Left cardiac atrium (tissue), 4 donors: Measurements from ENCODE around the gene CDH13. TPM values are rescaled to one million over a fixed set of nuclear protein-coding genes. Genes with fewer than 3 reads are reported as not detected.
"Not testable (repeated sequence)": the region's sequence is repeated elsewhere in the genome, so short reads cannot be mapped to it uniquely, and the experiment has no call there.

ENCODE experiments used
- ATAC-seq, 2 donors: fragments of 200-7000 bp; cut with Tn5 transposase; one replicate each; pipeline ENCODE4 v1.9.1; 2020; ENCODE audit warnings: mild to moderate bottlenecking in 2 of 2, moderate library complexity in 2 of 2
- DNase-seq: peaks from one replicate; pipeline ENCODE4 v3.0.0-alpha.2; 2020
- intact Hi-C, 2 donors: fragments of 100-400 bp; cut with DNase I; formaldehyde crosslinking; loops; one replicate each; pipeline versions ENCODE4 v1.14.1 to v1.15.1; 2022 to 2023
- total RNA-seq, 2 donors: library from RNA; stranded (reverse); fragmentation: NEBNext Ultra II Directional; extraction: Animal tissue kit (Norgen Biotek cat#: 25700); gene quantifications; one replicate each; pipeline ENCODE4 v1.2.1, GENCODE V29; 2021
- donor health status: DM: no; HTN: yes; CAD: no.
- donor health status: DM: no; HTN: yes; CAD: no; lungs with severe emphysema.
- donor health status: DM: yes; HTN: yes; CAD: no.
- donor health status: Dilated cardiomyopathy.

CDH13 gene
- total RNA-seq, 2 donors from 2014 or later = 68.6 to 100 TPM

DNA sequence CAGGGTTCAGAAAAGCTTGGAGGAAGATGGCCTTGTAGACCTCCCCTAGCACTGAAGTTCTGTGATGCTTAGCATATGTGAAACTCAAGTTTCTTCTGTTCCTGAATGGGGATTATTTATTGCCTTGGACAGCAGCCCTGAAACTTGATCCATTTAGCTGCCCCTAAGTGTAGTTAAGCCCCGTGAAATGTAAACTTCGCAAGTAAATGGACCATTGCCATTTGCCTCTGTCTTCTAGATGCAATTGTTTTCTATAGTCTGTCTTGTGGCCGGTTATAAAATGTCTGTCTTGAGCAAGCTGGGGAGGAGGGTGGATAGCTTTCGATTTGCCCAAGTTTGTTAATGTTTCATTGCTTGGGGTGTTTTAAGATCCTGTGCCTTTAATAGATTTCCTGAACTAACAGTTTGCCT, 261.8 kb downstream of the CDH13 start:
- no peak for DNase-seq
- intact Hi-C loops = no loop called here
- no peak for ATAC-seq

DNA sequence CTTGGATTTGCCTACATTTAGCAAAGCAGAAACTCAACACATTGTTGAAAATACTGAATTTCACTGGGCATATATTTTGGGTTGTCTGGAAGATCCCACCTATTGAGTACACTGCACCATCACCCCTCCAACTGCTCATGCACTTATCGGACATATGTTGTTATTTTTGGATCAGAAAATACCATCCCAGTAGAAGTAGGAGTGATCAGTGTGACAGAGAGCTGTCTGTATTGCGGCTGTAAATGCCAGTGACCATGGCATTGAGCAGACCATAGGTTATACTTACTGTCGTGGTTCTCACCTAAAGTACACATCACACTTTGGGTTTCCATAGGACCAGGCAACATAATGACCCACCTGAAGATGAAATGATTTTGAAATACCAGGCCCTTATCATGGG, 264.7 kb downstream of the CDH13 start:
- no peak for ATAC-seq
- DNase-seq = no peak
- intact Hi-C loops = no loop called here

DNA sequence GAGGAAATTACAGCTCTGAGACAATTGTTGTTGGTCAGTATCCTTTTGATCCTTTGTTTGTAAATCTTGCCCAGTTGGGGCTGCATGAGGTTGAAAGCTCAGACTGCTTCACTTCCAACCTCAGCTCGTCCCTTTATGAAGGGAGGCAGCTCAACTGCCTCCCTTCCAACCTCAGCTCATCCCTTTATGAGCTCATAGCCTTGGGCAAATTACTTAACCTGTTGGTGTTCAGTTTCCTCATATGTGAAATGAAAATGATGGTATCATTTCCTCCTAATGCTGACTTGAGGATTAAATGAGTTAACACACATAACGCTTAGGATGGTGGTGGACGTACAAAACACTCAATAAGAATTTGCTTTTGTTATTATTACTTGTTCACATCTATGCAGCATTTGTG, 265.1 kb downstream of the CDH13 start:
- DNase-seq (no peak), ATAC-seq (peak; percentile 12 to 15)
- intact Hi-C loops = no loop called here

DNA sequence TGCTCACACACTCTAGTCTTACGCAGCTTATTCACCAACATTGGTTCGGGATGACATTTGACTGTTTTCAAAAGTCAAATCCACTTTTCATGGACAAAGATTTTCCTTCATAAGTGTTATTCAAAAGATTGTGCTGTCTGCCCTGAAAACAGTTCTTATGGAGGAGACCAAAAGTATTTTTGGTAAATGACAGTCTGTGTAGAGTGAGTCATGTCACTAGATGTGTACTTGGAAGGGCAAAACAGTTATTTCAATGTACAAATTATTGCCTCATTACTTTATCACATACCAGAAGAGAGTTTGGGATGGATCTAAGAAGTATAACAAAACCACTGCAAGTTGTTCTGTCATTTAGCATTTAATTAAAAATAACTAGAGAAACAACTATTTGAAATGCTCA, 265.6 kb downstream of the CDH13 start:
- intact Hi-C loops = no loop called here
- peak in 1 of 2 donors; percentile 61 for ATAC-seq

DNA sequence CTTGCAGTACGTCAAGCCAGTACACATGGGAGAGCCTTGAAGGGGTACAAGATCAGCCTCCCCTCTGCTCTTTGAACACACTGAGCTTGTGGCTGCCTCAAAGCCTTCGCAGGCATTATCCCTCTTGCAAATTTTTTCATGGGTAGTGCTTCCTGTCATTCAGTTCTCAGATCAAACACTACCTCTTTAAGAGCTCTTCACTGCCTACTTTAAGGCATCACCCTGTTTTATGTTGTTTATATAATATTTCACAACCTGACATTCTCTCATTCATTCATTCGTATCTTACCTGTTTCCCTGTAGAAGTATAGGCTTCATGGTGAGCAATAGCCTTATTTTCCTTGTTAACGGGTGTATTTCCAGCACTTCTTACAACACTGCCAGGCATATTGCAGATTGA, 269.1 kb downstream of the CDH13 start:
- DNase-seq (no peak), ATAC-seq (no peak)
- intact Hi-C loops = no loop called here

More for the DNA sequence above, 265.6 kb downstream of the CDH13 start:
- DNase-seq = no peak

DNA sequence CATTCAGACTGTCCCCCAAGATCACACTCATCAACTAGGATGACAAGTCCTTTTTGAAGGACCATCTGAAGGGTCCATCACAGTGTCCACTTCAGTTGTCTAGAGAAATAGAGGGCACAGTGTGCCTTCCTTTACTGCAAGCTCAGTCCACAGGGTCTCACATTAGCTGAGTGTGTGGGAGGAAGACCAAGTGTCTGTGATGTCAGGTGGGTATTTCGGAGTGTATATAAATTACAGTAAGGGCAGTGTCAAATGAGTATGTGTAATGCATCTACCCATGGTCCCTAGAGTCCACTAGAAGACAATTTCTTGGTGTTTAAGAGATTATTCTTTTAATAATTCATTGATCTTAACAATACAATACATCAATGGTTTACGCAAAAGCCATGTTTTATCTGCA, 272.2 kb downstream of the CDH13 start:
- DNase-seq (no peak), ATAC-seq (no peak)
- intact Hi-C loops = no loop called here

DNA sequence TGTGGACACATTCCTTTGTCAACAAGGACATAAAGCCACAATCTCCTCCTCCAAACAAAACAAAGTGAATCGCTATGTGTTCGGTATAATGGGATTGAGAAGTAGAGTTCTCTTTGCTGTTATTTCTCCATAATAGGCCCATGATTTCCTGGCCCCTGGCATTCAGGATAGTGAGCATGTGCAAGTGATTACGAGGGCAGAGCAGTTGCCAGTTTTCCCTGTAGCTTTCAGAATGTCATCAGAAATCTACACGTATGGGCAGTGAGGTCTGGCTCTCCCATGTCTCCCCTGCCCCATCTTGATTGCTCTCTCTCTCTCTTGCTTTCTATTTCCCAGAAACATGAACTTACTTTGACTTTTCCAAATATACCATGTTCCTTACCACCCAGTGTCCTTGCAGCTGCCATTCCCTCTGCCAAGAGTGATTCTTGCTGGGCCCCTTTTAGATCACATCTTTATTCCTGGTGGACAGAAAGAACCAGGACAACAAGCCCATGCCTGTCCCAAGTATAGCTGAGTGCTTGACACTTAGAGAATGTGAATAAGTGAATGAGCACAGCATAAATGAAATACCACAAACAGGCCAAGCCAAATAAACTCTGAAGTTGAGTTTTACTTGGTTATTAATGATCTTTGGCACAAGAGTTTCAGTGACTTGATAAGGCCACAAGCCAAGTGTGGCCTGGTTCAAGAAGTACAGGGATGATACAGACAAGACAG, 273.1 kb downstream of the CDH13 start:
- intact Hi-C loops = no loop called here
- ATAC-seq (no peak), DNase-seq (no peak)

DNA sequence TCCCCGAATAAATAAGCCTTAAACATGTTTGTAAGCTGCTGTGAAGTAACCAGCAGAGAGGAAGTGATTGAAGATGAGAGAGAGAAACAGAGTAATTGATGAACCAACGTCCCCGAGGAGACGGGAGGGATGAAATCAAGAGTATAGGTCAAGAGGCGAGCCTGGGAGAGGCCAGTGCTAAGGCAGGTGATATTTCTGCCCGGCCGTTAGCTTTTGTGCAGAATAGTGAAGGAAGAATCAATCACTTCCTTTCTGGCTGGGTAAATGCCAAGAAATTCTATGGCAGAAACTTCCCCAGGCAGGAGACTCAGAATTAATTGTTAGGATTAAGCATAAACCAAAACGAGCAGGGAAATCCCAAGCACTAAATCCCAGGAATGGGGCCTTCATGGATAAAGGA, 273.8 kb downstream of the CDH13 start:
- DNase-seq (no peak), ATAC-seq (no peak)
- intact Hi-C loops = no loop called here

DNA sequence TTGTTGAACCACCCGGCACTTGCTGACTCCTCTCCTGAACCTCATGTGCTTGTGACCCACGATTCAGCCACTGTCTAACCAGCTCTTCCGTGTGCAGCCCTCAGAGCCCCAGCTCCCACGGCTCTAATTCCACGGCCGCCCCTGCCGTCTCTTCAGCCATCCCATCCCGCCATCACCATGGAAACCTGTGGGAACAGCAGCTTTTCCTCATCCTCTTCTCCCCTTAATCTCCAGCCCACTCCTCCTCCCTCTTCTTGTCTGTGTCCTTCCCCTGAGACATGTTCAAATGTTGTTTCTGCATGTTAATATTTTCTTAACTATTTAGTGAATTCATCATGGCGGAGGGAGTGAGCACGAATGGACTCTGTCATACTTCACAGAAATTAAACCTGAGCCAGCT, 285.2 kb downstream of the CDH13 start:
- intact Hi-C loops = no loop called here
- DNase-seq (no peak), ATAC-seq (no peak)

DNA sequence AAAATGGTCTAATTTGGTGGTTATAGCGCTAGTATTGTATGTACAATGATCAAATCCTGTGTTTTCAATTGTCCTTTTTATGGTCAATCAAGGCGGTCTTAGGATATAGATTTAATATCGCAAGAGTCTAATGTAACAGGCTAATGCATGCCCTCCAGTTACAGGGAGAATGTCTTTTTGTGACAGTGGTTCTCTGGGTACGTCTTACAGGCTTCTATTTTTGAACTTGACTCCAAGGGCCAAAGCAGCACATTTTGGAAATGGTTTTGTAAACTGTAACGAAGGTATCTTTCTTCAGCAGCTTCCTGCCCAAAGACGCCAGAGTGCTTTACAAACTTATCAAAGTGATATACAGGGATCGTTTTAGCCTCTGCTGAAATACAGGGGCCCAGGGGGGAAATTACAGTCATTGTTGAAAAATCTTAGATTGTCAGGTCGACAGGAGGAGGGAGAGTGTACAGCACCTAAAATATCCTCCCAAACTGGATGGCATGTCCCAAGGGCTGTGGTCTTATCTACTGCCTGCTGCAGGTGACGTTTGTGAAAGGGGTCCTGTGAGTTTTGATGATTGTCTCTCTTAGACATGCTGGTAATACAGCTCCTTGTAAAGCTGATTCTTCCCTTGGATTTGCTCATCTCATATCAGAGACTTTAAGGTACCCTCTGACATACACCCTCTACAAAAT, 288.5 kb downstream of the CDH13 start:
- intact Hi-C loops = no loop called here
- ATAC-seq = no peak
- DNase-seq = no peak

DNA sequence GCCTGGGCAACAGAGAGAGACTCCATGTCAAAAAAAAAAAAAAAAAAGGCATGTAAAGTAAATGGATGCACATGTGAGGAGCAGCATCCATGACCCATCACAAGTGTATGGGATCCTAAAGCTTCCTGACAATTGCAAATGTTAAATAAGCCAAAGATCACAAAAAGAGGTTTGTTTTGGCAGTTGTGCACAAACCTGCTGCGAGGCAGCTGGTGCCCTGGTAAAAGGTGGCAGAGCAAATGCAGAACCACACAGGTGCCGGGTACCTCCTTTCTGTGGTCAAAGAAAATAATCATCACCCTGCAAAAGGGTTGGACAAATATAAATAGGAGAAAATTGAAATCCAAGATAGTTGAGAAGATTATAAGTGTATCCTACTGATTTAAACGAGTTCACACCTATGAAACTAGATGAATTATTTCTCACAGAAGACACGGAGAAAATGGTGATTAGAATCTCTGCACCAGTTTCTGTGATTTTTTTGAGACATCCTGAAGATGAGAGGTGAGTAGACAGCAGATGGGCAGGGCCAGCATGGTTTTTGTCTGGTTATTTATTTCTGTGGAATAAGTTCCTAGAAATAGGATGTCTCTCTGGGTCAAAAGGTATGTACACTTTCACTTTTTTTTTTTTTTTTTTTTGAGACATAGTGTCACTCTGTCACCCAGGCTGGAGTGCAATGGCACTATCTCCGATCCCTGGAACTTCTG, 291.3 kb downstream of the CDH13 start:
- ATAC-seq (no peak), DNase-seq (no peak)
- intact Hi-C loops = no loop called here

DNA sequence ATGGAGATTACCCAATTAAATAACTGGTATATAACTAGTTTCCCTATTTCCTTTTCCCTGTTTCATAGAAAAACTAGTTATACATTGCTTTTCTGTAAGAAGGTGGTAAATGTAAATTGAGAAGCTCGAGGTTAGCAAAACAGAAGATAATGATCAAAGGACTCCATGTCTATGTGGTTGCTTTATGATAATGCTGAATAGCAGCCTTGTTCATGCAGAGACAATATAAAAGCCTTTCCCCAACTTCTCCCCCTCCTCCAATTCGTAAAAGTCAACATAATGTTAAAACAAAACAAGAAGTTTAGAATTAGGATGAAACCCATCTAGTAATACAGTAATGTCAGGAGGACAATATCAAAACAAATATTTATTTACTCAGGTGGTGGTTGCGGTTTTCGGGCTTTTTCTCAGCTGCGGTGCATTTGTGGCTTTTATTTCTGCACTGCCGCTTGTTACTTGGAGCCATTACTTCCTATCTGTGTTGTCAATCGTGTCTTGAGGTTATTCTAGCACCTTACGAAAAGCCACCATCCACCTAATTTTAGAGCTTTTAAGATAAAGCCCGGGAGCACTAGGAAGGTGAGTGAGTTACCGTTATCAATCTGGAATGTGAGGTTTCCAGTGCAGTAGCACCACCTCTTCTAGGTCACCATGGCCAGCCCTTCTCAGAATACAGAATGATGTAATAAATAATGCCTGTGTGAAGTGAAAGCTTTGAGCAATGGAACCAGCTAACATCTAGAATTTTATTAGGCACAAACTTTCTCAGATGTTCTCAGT, 297.5 kb downstream of the CDH13 start:
- DNase-seq = no peak
- intact Hi-C loops = no loop called here
- ATAC-seq = no peak

DNA sequence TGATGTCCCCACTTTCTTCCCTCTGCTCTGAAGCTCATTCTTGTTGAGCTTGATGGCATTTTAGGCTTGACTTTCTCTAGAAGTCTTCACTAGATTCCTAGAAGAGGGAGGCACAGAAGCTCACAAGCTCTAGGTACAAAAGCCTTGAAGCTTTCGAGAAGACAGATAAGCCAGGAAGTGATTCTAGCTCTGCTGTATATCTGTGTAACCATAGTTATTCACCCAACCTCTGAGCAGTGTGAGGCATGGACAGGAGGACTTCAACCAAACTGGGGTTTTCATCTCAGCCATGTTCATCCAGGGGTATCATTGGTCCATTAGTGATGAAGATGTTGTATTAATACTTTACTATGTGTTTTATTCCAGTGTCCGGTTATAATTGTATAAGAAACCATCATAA, 299.7 kb downstream of the CDH13 start:
- DNase-seq (no peak), ATAC-seq (no peak)
- intact Hi-C loops = no loop called here

DNA sequence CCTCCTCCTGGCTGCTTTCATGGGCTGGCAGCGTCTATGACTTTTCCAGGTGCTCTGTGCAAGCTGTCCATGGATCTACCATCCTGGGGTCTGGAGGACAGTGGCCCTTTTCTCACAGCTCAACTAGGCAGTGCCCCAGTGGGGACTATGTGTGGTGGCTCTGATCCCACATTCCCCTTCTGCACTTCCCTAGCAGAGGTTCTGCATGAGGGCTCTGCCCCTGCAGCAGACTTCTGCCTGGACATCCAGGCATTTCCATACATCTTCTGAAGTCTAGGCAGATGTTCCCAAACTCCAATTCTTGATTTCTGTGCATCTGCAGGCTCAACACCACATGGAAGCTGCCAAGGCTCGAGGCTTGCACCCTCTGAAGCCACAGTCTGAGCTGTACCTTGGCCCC, 307.2 kb downstream of the CDH13 start:
- ATAC-seq, intact Hi-C loops, DNase-seq: not testable (repeated sequence)

DNA sequence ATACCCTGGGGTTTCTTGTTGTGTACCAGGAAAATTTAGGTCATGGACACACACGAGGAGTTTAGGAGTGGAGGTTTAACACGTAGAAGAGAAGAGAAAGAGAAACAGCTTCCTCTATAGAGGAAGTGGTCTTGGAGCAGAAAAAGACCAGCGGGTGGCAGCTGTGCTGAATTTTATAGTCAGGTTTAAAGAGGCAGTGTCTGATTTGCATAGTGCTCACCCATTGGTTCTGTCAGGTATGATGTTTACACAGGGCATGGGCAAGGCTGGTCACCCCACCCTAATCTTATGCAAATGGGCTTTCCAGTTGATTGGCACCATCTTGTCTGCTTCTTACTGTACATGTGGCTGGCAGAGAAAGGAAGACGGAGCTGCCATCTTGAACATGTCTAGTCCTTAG, 309.0 kb downstream of the CDH13 start:
- ATAC-seq (no peak), DNase-seq (no peak)
- intact Hi-C loops = no loop called here

DNA sequence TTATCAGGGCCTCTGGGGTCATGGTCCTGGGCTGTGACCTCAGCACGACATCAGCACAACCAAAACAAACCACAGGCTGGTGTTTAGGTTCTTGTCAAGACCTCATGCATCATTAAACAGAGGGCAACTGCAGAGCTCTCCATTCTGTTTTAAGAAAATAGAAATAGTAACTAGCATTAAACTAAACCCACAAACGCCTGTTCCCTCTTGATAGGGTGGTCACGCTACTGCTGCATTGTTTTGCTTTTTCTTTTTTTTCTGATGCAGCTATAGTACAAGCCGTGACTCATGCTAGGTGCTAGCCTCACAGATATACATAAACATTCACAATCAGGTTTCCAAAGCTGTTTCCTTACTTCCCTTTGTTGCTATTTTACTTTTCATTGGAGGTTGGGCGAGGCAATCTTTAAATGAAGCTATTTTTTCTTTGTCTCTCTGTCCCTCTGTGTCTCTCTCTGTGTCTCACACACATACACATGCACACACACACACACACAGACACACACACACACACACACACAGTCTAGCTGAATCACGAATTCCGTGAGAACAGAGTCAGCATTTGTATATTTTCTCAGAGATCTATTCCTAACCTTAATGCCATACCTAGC, 310.3 kb downstream of the CDH13 start:
- DNase-seq (no peak), ATAC-seq (no peak)
- intact Hi-C loops = no loop called here

DNA sequence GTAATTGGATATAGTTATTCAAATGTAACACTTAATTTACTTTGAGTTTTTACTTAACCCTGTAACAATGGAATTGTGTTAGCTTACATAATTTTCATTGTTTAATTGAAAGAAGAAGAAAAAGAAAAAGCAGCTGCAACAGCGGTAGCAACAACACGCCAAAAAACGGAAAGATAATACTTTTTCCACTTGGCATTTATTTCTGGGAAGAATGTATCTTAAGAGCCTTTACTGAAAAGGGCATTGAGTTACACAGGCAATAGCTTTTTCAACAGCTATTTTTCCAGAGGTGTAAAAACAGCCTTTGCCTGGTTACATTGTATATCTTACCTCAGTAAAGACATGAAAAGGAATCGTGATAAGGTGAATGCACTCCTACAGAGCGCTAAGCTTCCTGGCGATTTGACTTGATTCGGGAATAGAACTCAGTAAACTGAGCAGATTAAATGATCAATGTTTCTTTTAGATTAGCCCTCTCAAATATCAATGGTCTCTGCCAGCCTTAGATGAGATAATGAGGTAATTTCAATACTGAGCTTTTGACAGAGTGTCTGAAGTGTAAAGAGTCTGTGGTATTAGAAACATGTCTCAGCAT, 311.3 kb downstream of the CDH13 start:
- DNase-seq (no peak), ATAC-seq (no peak)
- intact Hi-C loops = no loop called here

DNA sequence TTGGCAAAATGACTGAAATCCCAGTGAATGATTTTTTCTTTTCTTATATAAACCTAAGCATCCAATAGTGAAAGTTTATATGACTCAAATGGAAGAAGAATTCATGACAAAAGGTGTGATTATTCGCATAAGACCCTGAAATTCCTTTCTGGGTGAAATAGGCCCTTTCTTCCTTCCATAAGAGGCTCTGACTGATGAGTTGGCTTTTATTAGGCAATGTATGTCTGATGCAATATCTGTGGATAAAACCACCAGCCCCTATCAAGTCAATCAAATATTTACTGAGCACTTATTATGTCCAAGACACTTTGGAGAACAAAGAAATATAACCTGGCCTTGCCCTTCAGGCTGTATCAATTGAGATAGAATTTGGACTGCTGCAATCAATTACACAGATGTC, 316.6 kb downstream of the CDH13 start:
- DNase-seq (no peak), ATAC-seq (no peak)
- intact Hi-C loops = no loop called here
